Calu3 (cell line): ENCODE data around the gene SP6. TPM values are rescaled to one million over a fixed set of nuclear protein-coding genes. Genes with fewer than 3 reads are reported as not detected.

Experiments used
- BruUV-seq: library from RNA; stranded (reverse); fragments of 400-500 nt; replicated peaks from 2 replicates; lab custom pipeline; 2021; lab: Mats Ljungman, UMichigan
- CTCF ChIA-PET: fragments of 300-600 bp; sonication (Branson Sonifier 250); formaldehyde crosslinking; loops from one replicate; lab custom pipeline; 2022; ENCODE audit warnings: antibody characterized with exemption; lab: Charles Lee
- DNase-seq: peaks from one replicate; pipeline ENCODE4 v3.0.0; 2022
- H3K27ac Mint-ChIP-seq: one replicate; pipeline ENCODE4 v1.8.0; 2022; ENCODE audit warnings: mixed read lengths; ENCODE audit not compliant: unreplicated experiment
- H3K27me3 Mint-ChIP-seq: one replicate; pipeline ENCODE4 v1.8.0; 2022; ENCODE audit warnings: mixed read lengths; ENCODE audit not compliant: unreplicated experiment
- H3K36me3 Mint-ChIP-seq: one replicate; pipeline ENCODE4 v1.8.0; 2022; ENCODE audit warnings: mild to moderate bottlenecking, moderate library complexity, mixed read lengths; ENCODE audit not compliant: insufficient read depth, unreplicated experiment
- H3K4me1 Mint-ChIP-seq: one replicate; pipeline ENCODE4 v1.8.0; 2022; ENCODE audit warnings: mild to moderate bottlenecking, low read depth, mixed read lengths; ENCODE audit not compliant: unreplicated experiment
- H3K4me3 Mint-ChIP-seq: one replicate; pipeline ENCODE4 v1.8.0; 2022; ENCODE audit warnings: mild to moderate bottlenecking, low read depth, moderate library complexity, mixed read lengths; ENCODE audit not compliant: unreplicated experiment
- H3K9me3 Mint-ChIP-seq: one replicate; pipeline ENCODE4 v1.8.0; 2022; ENCODE audit warnings: low read depth, mixed read lengths; ENCODE audit not compliant: unreplicated experiment
- CTCF ChIP-seq: fragments of 200-600 bp; IDR thresholded peaks from one replicate; pipeline ENCODE4 v1.8.0; 2022; ENCODE audit warnings: antibody characterized with exemption; ENCODE audit not compliant: unreplicated experiment
- intact Hi-C: fragments of 100-400 bp; cut with micrococcal nuclease; formaldehyde crosslinking; loops from one replicate; pipeline ENCODE4 v1.10.0; 2022; ENCODE audit not compliant: unreplicated experiment
- total RNA-seq: library from RNA; stranded (reverse); gene quantifications from 2 replicates; pipeline ENCODE4 v1.2.3, GENCODE V29; 2022

SP6 gene
- total RNA-seq, 1 experiment from 2014 or later, result 1.1 TPM

- Mint-ChIP-seq H3K36me3 (peaks cover 8% of the 10 kb centered on the region), H3K4me3 (peak overlapping the region; percentile 75), H3K9me3 (no peaks in the 10 kb centered on the region), H3K27ac (no peak overlapping the region), H3K27me3 (peaks cover 71% of the 10 kb centered on the region), H3K4me1 (peaks cover 22% of the 10 kb centered on the region)
- intact Hi-C loops, result no loop called here
- CTCF ChIA-PET, result interaction anchor here (1.3 to 2.6 kb wide), 5 partner anchors 11 to 167 kb away, joined by 3 to 25 read pairs (median 9); partner anchors contain the start of genes SCRN2 and SP2
- BruUV-seq, result no TSS peak
- no peak for DNase-seq
- no peak for TF ChIP-seq CTCF
These were observed 775 bp upstream of the SP6 start for GRCh38 chr17:47851764-47852112.

GRCh38 chr17:47850373-47850691, 631 bp downstream of the SP6 start:
- Mint-ChIP-seq H3K27ac (no peak overlapping the region), H3K4me1 (peaks cover 22% of the 10 kb centered on the region), H3K36me3 (peaks cover 8% of the 10 kb centered on the region), H3K4me3 (peak overlapping the region; percentile 75), H3K27me3 (peaks cover 57% of the 10 kb centered on the region), H3K9me3 (no peaks in the 10 kb centered on the region)
- intact Hi-C loops, result no loop called here
- BruUV-seq, result no TSS peak
- no peak for TF ChIP-seq CTCF
- DNase-seq, result no peak
- CTCF ChIA-PET, result interaction anchor here (0.9 to 2.6 kb wide), 10 partner anchors 9 to 168 kb away, joined by 3 to 25 read pairs (median 4); partner anchors contain the start of genes SCRN2, SP2 and TBX21

- CTCF ChIA-PET, result interaction anchor here (1.7 to 2.0 kb wide), 2 partner anchors 13 to 41 kb away, joined by 4 to 7 read pairs; no protein-coding TSS in a partner anchor
- DNase-seq, result no peak
- Mint-ChIP-seq H3K4me3 (no peak overlapping the region), H3K27me3 (peaks cover 35% of the 10 kb centered on the region), H3K4me1 (peaks cover 26% of the 10 kb centered on the region), H3K36me3 (peaks cover 8% of the 10 kb centered on the region), H3K9me3 (no peaks in the 10 kb centered on the region), H3K27ac (no peak overlapping the region)
- no TSS peak for BruUV-seq
- TF ChIP-seq CTCF, result no peak
- intact Hi-C loops, result loop anchor here (10.0 kb wide), 1 partner anchor 97 kb away; the partner anchor contains the start of gene PNPO
These were observed 2.8 kb downstream of the SP6 start for GRCh38 chr17:47848198-47848513.

GRCh38 chr17:47847341-47848197, 3.4 kb downstream of the SP6 start:
- no peak for TF ChIP-seq CTCF
- no peak for DNase-seq
- Mint-ChIP-seq H3K27me3 (peaks cover 29% of the 10 kb centered on the region), H3K9me3 (no peaks in the 10 kb centered on the region), H3K27ac (no peak overlapping the region), H3K4me1 (peaks cover 29% of the 10 kb centered on the region), H3K36me3 (peaks cover 8% of the 10 kb centered on the region), H3K4me3 (no peak overlapping the region)
- CTCF ChIA-PET, result interaction anchor here (0.6 to 2.0 kb wide), 4 partner anchors 10 to 42 kb away, joined by 3 to 8 read pairs (median 6); no protein-coding TSS in a partner anchor
- BruUV-seq, result no TSS peak
- intact Hi-C loops, result loop anchor here (10.0 kb wide), 1 partner anchor 97 kb away; the partner anchor contains the start of gene PNPO
